HG03521 (cell line): Measurements from ENCODE around the gene GAN.

ENCODE experiments used
- ATAC-seq: cut with Tn5 transposase; IDR thresholded peaks from one replicate; pipeline ENCODE4 v1.9.1; 2021; ENCODE audit warnings: mild to moderate bottlenecking, moderate library complexity; ENCODE audit not compliant: unreplicated experiment

GAN gene

GRCh38 chr16:81349608-81350305 lies 35.0 kb downstream of the GAN start:
- no peak for ATAC-seq

GRCh38 chr16:81350306-81350615 lies 35.5 kb downstream of the GAN start:
- ATAC-seq = no peak

GRCh38 chr16:81353895-81354294 lies 39.1 kb downstream of the GAN start:
- no peak for ATAC-seq

- no peak for ATAC-seq
Measured at GRCh38 chr16:81357711-81358260, 43.0 kb downstream of the GAN start.

- no peak for ATAC-seq
Measured at GRCh38 chr16:81358860-81359259, 44.1 kb downstream of the GAN start.

- ATAC-seq = no peak
Measured at GRCh38 chr16:81360135-81360534, 45.4 kb downstream of the GAN start.

- ATAC-seq = no peak
Measured at GRCh38 chr16:81365731-81366130, 51.0 kb downstream of the GAN start.

GRCh38 chr16:81366316-81366932 lies 51.7 kb downstream of the GAN start:
- ATAC-seq = no peak

GRCh38 chr16:81367821-81368220 lies 53.1 kb downstream of the GAN start:
- no peak for ATAC-seq

- ATAC-seq = no peak
Measured at GRCh38 chr16:81369888-81370504, 55.2 kb downstream of the GAN start.

- ATAC-seq = no peak
Measured at GRCh38 chr16:81371106-81371505, 56.3 kb downstream of the GAN start.

- ATAC-seq = no peak
Measured at GRCh38 chr16:81374550-81374949, 59.8 kb downstream of the GAN start.

GRCh38 chr16:81376880-81377279 lies 62.1 kb downstream of the GAN start:
- no peak for ATAC-seq

- no peak for ATAC-seq
Measured at GRCh38 chr16:81378049-81378448, 63.3 kb downstream of the GAN start.

GRCh38 chr16:81380932-81381331 lies 66.2 kb downstream of the GAN start:
- no peak for ATAC-seq

- ATAC-seq = no peak
Measured at GRCh38 chr16:81384006-81384405, 69.2 kb downstream of the GAN start.

GRCh38 chr16:81385031-81385756 lies 70.4 kb downstream of the GAN start:
- ATAC-seq = no peak

- no peak for ATAC-seq
Measured at GRCh38 chr16:81388357-81388756, 73.6 kb downstream of the GAN start.

GRCh38 chr16:81390840-81391239 lies 76.1 kb downstream of the GAN start:
- ATAC-seq = no peak

- ATAC-seq = no peak
Measured at GRCh38 chr16:81392011-81392410, 77.2 kb downstream of the GAN start.

GRCh38 chr16:81394416-81394815 lies 79.7 kb downstream of the GAN start:
- no peak for ATAC-seq
